Suppressor macrophage treated with lipopolysaccharide for 4 hours (primary cell): ENCODE data around the gene TNRC18.
"Not testable (repeated sequence)": the region's sequence is repeated elsewhere in the genome, so short reads cannot be mapped to it uniquely, and the experiment has no call there.

Experiments
- DNase-seq: peaks from one replicate; pipeline ENCODE4 v3.0.0-alpha.2; 2020

Gene TNRC18

DNA sequence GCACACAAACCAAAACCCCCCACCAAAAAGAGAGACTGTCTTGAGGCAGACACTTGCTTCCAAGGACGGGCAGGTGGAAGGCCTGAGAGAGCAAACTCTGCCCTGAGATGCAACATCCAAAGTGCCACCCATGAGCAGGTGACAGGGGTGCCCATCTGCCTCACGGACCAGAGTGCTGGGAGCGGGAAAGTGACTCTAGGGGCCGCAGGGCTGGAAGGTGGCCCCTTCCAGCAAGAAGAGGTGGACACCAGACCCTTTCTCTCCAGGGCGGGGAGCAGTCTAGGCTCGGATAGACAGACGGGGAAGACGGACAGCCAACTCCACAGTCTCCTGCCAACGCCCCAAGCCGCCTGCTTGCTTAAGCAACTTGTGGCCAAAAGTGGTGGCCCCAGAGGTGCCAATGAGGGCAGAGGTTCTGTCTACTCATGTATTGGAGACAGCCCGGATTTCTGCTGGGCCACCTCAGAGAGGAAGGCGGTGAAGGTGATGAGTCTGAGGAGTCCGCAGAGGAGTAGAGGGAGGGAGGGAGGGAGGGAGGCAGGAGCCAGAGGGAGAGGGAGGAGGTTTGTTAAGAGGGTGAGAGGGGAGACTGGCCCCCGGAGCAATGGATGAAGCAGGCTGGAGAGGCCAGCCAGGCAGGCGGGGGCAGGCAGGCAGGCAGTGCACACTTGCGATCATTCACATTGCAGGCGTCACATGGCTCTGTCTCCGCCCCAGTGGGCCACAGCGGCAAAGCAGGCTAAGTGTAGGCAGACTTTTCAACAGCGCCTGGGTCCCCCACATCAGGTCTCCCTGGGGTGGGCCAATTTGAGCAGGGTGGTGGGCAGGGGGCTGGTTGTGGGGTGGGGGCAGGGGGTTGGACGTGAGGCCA lies 75.3 kb downstream of the TNRC18 start:
- no peak for DNase-seq

GRCh38 chr7:5345671-5346070 lies 78.0 kb downstream of the TNRC18 start:
- no peak for DNase-seq

- no peak for DNase-seq
Measured at GRCh38 chr7:5345171-5345570, 78.5 kb downstream of the TNRC18 start.

DNA sequence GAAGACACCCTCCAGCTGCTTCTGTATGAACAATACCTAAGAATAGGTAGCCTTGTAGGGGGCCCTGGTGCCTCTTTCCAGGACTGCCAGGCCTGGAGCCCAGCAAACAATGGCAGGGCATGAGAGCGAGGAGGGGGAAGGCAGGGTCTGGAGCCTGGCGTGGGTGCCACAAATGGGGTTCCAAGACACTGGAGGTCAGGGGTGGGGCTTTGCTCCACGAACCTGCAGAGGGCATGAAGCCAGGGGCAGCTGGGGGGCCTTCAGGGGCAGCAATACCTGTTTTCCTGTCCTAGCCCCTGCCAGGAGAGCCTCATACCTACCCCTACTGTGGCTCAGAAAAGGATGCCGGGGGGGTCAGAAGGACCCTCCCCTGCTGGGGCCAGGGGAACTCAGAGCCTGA lies 79.3 kb downstream of the TNRC18 start:
- no peak for DNase-seq

- DNase-seq: no peak
Measured at GRCh38 chr7:5343884-5344283, 79.8 kb downstream of the TNRC18 start.

GRCh38 chr7:5342631-5343030 lies 81.0 kb downstream of the TNRC18 start:
- DNase-seq: no peak

- DNase-seq: no peak
Measured at GRCh38 chr7:5339955-5340354, 83.7 kb downstream of the TNRC18 start.

DNA sequence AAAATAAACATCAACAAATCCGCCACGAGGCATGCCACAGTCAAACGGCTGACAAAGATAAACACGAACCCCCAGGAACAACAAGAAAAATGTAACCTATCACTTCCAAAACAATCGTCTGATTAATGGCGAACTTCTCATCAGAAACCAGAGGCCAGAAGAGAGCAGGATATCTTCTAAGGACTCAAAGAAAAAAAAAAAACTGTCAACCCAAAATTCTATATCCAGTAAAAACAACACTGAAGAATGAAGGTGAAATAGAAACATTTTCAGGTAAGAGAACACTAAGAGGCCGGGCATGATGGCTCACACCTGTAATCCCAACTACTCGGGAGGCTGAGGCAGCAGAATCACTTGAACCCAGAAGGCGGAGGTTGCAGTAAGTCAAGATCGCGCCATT lies 86.6 kb downstream of the TNRC18 start:
- DNase-seq: no peak

DNA sequence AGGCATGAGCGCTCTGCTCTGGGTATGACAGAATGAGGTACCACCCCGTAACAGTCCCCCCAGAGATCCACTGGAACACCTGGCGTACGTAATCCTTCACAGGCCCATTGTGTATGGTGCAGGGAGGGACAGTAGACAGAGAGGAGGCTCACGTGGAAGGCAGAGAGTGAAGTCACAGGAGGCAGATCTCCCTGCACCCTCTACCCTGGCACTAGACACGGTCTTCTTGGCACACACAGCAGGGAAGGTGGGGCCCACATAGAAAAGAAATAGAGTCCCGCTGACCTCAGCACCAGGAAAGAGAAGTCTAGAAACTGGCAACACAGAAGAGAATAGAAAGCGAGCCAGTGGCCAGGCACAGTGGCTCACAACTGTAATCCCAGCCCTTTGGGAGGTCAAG lies 89.0 kb downstream of the TNRC18 start:
- DNase-seq: no peak

- no peak for DNase-seq
Measured at GRCh38 chr7:5333121-5334045, 90.3 kb downstream of the TNRC18 start.

DNA sequence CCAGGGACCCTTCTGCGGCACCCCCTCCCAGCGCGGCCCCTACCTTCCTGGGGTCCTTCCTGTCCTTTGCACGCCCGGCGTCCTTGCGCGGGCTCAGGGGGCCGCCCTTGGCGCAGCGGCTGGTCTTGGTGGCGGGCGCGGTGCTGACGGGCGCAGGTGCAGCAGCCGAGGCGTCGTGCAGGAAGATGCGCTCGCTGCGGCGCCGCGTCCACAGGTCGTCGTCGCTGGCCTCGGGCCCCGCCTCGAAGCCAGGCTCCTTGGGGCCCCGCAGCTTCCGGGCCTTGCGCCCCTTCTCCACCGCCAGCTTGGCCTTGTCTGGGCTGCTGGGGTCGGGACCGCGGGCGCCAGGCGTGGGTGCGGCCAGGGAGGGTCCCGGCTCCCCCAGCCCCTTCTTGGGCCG lies 91.1 kb downstream of the TNRC18 start:
- DNase-seq: no peak

DNA sequence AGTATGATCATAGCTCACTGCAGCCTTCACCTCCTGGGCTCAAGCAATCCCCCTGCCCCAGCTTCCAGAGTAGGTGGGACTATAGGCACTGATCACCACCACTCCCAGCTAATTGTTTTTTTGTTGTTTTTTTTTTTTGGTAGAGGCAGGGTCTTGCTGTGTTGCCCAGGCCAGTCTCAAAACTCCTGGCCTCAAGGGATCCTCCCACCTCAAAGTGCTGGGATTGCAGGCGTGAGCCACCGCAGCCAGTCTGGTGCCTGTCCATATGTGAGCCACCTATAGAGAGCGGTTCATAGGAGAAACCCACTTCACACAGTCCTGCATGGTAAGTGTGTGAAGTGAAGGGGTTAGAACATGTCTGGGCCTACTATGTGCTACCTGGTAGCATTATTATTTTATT lies 93.3 kb downstream of the TNRC18 start:
- DNase-seq: no peak

DNA sequence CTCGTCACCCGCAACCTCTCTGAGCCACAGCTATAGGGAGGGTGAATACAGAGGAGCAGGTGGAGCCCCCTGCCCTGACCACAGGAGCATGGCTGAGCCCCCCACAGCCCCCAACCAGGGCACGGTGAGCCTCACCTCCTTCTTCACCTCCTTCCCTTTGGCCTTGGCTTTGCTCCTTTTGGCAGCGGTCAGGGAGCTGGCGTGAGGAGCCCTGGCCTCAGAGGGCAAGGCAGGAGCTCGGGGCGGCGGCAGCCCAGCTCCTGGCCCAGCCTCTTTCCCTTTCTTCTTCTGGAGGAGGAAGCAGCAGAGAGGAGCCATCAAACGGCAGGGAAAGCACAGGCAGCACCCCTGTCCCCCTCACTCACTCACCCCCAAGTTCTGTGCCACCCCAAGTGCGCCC lies 98.7 kb downstream of the TNRC18 start:
- no peak for DNase-seq

GRCh38 chr7:5323800-5324781 lies 99.5 kb downstream of the TNRC18 start:
- DNase-seq: not testable (repeated sequence)

GRCh38 chr7:5322621-5323410 lies 100.8 kb downstream of the TNRC18 start:
- no peak for DNase-seq

- DNase-seq: no peak
Measured at GRCh38 chr7:5320802-5321396, 102.7 kb downstream of the TNRC18 start.

GRCh38 chr7:5320391-5320790 lies 103.2 kb downstream of the TNRC18 start:
- DNase-seq: no peak

GRCh38 chr7:5318613-5319012 lies 105.0 kb downstream of the TNRC18 start:
- not testable (repeated sequence) for DNase-seq

DNA sequence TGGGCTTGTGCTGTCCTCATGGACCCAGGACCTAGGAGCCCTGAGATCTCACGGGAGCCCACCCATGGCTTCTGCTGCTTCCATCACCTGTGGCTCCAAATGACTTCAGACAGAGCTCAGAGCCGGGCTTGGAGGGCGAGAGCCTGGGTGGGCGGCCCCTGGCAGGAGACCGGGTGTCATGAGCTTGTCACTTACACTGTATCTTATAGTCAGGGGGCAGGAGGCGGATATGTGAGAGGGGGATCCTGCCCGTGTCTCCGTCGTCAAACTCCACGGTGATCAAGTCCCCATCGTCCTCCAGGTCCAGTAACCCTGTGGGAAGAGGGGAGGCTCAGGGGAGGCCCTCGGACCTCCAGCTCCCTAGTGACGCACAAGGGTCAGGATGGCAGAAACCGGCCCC lies 107.9 kb downstream of the TNRC18 start:
- no peak for DNase-seq

DNA sequence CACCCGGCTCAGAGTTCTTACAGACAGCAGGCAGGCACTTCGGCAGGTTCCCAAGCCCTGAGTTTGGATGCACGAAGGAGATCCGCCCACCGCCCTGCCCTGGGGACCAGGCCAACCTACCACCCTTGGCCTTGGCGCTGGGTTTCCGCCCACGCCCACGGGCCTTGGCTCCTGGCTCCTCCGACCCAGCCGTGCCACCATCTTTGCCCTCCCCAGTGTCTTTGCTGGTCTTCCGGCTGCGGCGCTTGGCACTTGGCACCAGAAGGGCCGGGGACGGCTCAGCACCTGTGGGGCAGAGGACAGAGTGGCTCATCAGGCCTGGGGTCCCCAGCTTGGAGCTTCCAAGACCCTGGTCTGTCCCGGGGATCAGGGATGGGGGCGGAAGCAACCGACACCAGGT lies 108.8 kb downstream of the TNRC18 start:
- DNase-seq: no peak
